Skeletal muscle tissue (tissue), 4 donors: ENCODE results near the gene CAPNS2. TPM values are rescaled to one million over a fixed set of nuclear protein-coding genes. Genes with fewer than 3 reads are reported as not detected.
"Not testable (repeated sequence)": the region's sequence is repeated elsewhere in the genome, so short reads cannot be mapped to it uniquely, and the experiment has no call there.

Source experiments
- H3K27ac ChIP-seq: one replicate; pipeline ENCODE4 v1.7.0; 2013; ENCODE audit warnings: mild to moderate bottlenecking, low read depth, low read length, inconsistent platforms
- H3K27me3 ChIP-seq, 3 donors: one replicate each; pipeline ENCODE4 v1.7.0; 2013; ENCODE audit warnings: low read length in 3 of 3; ENCODE audit not compliant: control insufficient read depth in 3 of 3, insufficient read depth in 3 of 3
- H3K36me3 ChIP-seq, 3 donors: one replicate each; pipeline ENCODE4 v1.7.0; 2013; ENCODE audit warnings: low read length in 3 of 3; ENCODE audit not compliant: control insufficient read depth in 3 of 3, insufficient read depth in 3 of 3
- H3K4me1 ChIP-seq, 3 donors: one replicate each; pipeline ENCODE4 v1.7.0; 2013; ENCODE audit warnings: low read length in 3 of 3, mild to moderate bottlenecking in 3 of 3; ENCODE audit not compliant: control insufficient read depth in 3 of 3, insufficient read depth in 3 of 3
- H3K4me3 ChIP-seq, 3 donors: one replicate each; pipeline ENCODE4 v1.7.0; 2013; ENCODE audit warnings: low read length in 3 of 3
- H3K9ac ChIP-seq, 3 donors: one replicate each; pipeline ENCODE4 v1.7.0; 2013; ENCODE audit warnings: low read length in 3 of 3, mild to moderate bottlenecking in 3 of 3, moderate library complexity in 2 of 3, low read depth in 1 of 3
- H3K9me3 ChIP-seq, 3 donors: one replicate each; pipeline ENCODE4 v1.7.0; 2013; ENCODE audit warnings: low read length in 3 of 3; ENCODE audit not compliant: control insufficient read depth in 3 of 3
- total RNA-seq: library from RNA; depleted of rRNA; stranded (reverse); fragments of >200 nt; gene quantifications from one replicate; pipeline ENCODE4 v1.2.3, GENCODE V29; 2014
- donor health status: Osteomylitis.

The CAPNS2 gene
- total RNA-seq, 1 donor from 2014 or later, result not detected

- Histone ChIP-seq H3K9ac (no peak overlapping the region), H3K4me3 (no peak overlapping the region), H3K36me3 (peaks cover 0 to 5% (median 0%) of the 10 kb centered on the region in 3 donors), H3K27me3 (no peaks in the 10 kb centered on the region), H3K4me1 (no peaks in the 10 kb centered on the region), H3K9me3 (no peaks in the 10 kb centered on the region), H3K27ac (no peak overlapping the region)
Observed at GRCh38 chr16:55576384-55576783, 9.9 kb downstream of the CAPNS2 start.

DNA sequence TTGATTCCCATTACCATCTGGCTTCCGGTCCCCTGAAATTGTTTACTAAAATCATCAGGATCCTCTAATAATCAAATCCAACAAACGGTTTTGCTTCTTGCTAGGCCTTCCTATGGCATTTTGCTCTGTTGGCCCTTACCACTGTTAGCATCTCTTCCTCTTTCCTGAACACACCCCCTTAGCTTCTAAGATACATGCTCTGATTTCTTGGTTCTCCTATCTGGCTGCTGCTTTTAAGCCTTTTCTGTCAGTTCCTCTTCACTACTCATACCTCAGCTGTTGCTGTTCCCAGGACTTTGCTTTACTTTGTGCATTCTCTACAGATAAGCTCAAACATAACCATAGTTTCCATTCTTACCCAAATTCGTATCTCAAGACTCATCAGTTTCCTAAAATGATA lies 11.4 kb downstream of the CAPNS2 start:
- Histone ChIP-seq H3K36me3 (peaks cover 0 to 5% (median 0%) of the 10 kb centered on the region in 3 donors), H3K27ac (no peak overlapping the region), H3K9ac (no peak overlapping the region), H3K27me3 (no peaks in the 10 kb centered on the region), H3K9me3 (no peaks in the 10 kb centered on the region), H3K4me3 (no peak overlapping the region), H3K4me1 (no peaks in the 10 kb centered on the region)

DNA sequence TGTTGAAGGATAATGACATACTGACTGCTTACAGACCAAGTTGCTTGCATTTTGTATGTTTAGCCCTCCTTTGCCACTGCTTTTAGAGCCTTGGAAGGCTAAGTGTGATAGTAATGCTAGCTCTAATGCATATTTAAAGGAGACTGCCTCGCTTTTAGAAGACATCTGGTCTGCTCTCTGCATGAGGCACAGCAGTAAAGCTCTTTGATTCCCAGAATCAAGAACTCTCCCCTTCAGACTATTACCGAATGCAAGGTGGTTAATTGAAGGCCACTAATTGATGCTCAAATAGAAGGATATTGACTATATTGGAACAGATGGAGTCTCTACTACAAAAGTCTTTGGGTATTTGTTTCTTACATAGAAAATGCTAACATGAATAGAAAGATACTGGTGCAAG lies 19.1 kb downstream of the CAPNS2 start:
- Histone ChIP-seq H3K27me3 (no peaks in the 10 kb centered on the region), H3K4me1 (no peaks in the 10 kb centered on the region), H3K4me3 (no peak overlapping the region), H3K9me3 (no peaks in the 10 kb centered on the region), H3K27ac (no peak overlapping the region), H3K9ac (no peak overlapping the region), H3K36me3 (no peaks in the 10 kb centered on the region)

GRCh38 chr16:55588799-55589198 lies 22.3 kb downstream of the CAPNS2 start:
- Histone ChIP-seq H3K9me3 (no peaks in the 10 kb centered on the region), H3K27me3 (peaks cover 0 to 7% (median 0%) of the 10 kb centered on the region in 3 donors), H3K36me3 (no peaks in the 10 kb centered on the region), H3K4me1 (no peaks in the 10 kb centered on the region), H3K9ac (no peak overlapping the region), H3K4me3 (no peak overlapping the region), H3K27ac (no peak overlapping the region)

- Histone ChIP-seq H3K4me3 (no peak overlapping the region), H3K27me3 (peaks cover 0 to 7% (median 0%) of the 10 kb centered on the region in 3 donors), H3K9me3 (no peaks in the 10 kb centered on the region), H3K27ac (no peak overlapping the region), H3K4me1 (no peaks in the 10 kb centered on the region), H3K36me3 (no peaks in the 10 kb centered on the region), H3K9ac (no peak overlapping the region)
Observed at GRCh38 chr16:55592306-55592705, 25.8 kb downstream of the CAPNS2 start.

GRCh38 chr16:55597928-55598327 lies 31.4 kb downstream of the CAPNS2 start:
- H3K27ac ChIP-seq, result no peak overlapping the region
- H3K36me3 ChIP-seq, result no peaks in the 10 kb centered on the region
- H3K9ac ChIP-seq, result no peak overlapping the region
- H3K4me3 ChIP-seq, result no peak overlapping the region
- H3K4me1 ChIP-seq, result no peaks in the 10 kb centered on the region
- H3K27me3 ChIP-seq, result no peaks in the 10 kb centered on the region
- H3K9me3 ChIP-seq, result no peaks in the 10 kb centered on the region

GRCh38 chr16:55605754-55606336 lies 39.4 kb downstream of the CAPNS2 start:
- Histone ChIP-seq H3K9ac (no peak overlapping the region), H3K4me3 (no peak overlapping the region), H3K27ac (no peak overlapping the region), H3K36me3 (no peaks in the 10 kb centered on the region), H3K27me3 (no peaks in the 10 kb centered on the region), H3K4me1 (peaks cover 0 to 3% (median 0%) of the 10 kb centered on the region in 3 donors), H3K9me3 (peaks cover 0 to 4% (median 0%) of the 10 kb centered on the region in 3 donors)

GRCh38 chr16:55613613-55614335 lies 47.3 kb downstream of the CAPNS2 start:
- no peak overlapping the region for H3K27ac ChIP-seq
- H3K27me3 ChIP-seq, result no peaks in the 10 kb centered on the region
- H3K4me3 ChIP-seq, result no peak overlapping the region
- no peaks in the 10 kb centered on the region for H3K4me1 ChIP-seq
- no peak overlapping the region for H3K9ac ChIP-seq
- no peaks in the 10 kb centered on the region for H3K36me3 ChIP-seq
- H3K9me3 ChIP-seq, result no peaks in the 10 kb centered on the region

DNA sequence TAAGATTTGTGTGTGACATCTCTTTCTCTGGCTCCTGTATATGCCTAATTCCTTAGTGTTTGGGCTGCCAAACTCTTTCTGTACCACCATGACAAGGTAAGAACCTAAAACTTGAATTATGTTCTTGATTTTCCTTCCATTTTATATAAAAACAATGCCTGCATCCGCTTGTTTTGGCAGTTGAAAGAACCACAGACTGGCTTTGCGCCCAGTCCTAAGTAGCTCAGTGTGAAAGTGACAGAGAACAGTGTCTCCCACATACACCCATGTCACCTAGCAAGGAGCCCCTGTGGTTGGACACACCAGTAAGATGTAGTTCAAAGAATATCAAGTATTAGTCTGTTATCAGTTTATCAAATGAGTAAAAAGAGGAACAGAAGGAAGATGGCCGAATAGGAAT lies 48.6 kb downstream of the CAPNS2 start:
- H3K36me3 ChIP-seq, result no peaks in the 10 kb centered on the region
- no peaks in the 10 kb centered on the region for H3K9me3 ChIP-seq
- H3K9ac ChIP-seq, result no peak overlapping the region
- no peak overlapping the region for H3K4me3 ChIP-seq
- no peak overlapping the region for H3K27ac ChIP-seq
- no peaks in the 10 kb centered on the region for H3K4me1 ChIP-seq
- H3K27me3 ChIP-seq, result no peaks in the 10 kb centered on the region

- not testable (repeated sequence) for H3K27me3 ChIP-seq, H3K4me1 ChIP-seq, H3K9ac ChIP-seq, H3K27ac ChIP-seq, H3K9me3 ChIP-seq, H3K4me3 ChIP-seq, H3K36me3 ChIP-seq
Observed at GRCh38 chr16:55615670-55616069, 49.2 kb downstream of the CAPNS2 start.
